ENCODE measurements around the gene EXOC7.

Gene EXOC7

GRCh38 chr17:76088868-76089576 is 14.6 kb downstream of the EXOC7 start:
- Histone ChIP-seq H3K27me3 (no peaks in the 10 kb centered on the region), H3K4me1 (ENCODE audit: control insufficient read depth in 1 of 2, insufficient read depth in 1 of 2, low read depth in 1 of 2, low read length in 1 of 2) (no peaks in the 10 kb centered on the region), H3K36me3 (peaks cover 99% of the 10 kb centered on the region), H3K4me3 (ENCODE audit: low read depth in 1 of 2, low read length in 1 of 2) (no peak overlapping the region), H3K27ac (no peak overlapping the region), H3K9me3 (no peaks in the 10 kb centered on the region)
- TF ChIP-seq, protein P1, sequence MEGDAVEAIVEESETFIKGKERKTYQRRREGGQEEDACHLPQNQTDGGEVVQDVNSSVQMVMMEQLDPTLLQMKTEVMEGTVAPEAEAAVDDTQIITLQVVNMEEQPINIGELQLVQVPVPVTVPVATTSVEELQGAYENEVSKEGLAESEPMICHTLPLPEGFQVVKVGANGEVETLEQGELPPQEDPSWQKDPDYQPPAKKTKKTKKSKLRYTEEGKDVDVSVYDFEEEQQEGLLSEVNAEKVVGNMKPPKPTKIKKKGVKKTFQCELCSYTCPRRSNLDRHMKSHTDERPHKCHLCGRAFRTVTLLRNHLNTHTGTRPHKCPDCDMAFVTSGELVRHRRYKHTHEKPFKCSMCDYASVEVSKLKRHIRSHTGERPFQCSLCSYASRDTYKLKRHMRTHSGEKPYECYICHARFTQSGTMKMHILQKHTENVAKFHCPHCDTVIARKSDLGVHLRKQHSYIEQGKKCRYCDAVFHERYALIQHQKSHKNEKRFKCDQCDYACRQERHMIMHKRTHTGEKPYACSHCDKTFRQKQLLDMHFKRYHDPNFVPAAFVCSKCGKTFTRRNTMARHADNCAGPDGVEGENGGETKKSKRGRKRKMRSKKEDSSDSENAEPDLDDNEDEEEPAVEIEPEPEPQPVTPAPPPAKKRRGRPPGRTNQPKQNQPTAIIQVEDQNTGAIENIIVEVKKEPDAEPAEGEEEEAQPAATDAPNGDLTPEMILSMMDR (IDR thresholded peaks at IDR 0.05) = no peak

DNA sequence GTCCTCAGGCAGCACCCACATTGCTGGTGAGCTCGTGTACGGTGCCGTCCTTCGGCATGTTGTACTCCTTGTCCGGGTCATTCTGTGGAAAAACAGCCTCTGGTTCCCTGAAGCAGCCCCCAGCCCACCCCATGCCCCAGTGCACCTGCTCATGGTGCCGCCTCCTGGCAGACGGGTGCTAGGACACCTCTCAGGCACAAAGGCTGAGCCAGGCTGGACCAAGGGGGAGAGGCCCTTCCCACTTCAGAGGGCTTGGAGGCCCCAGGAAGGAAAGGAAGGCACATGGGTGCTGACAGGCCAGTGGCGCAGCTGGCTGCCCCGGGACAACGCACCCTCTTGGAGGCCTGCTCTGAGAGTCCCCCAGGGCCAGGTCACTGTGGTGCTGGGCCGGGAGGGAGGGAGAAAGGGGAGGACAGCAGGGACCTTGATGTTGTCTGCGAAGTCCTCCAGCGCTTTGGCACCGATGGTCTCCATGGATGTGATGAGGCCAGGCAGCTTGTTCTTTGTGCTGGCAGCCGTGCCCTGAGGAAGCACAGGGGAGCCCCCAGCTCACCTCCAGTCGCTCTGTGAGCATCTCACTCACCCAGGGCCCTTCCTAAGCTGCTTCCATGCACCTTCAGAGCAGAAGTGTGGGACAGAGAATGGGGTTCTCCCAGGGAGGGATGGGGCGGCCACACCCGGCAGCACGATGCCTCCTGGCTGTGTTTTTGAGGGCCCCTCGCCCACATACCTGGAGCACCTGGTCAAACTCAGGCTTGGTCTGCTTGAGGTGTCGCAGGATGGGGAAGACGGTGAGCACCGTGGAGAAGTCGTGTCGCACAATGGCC is 15.3 kb downstream of the EXOC7 start:
- Histone ChIP-seq H3K4me3 (ENCODE audit: low read depth in 1 of 2, low read length in 1 of 2) (no peak overlapping the region), H3K4me1 (ENCODE audit: control insufficient read depth in 1 of 2, insufficient read depth in 1 of 2, low read depth in 1 of 2, low read length in 1 of 2) (no peaks in the 10 kb centered on the region), H3K36me3 (peaks cover 99% of the 10 kb centered on the region), H3K27ac (no peak overlapping the region), H3K9me3 (no peaks in the 10 kb centered on the region), H3K27me3 (no peaks in the 10 kb centered on the region)
- TF ChIP-seq, protein P1 (IDR thresholded peaks at IDR 0.05) = no peak

GRCh38 chr17:76087531-76087930 is 16.1 kb downstream of the EXOC7 start:
- Histone ChIP-seq H3K9me3 (no peaks in the 10 kb centered on the region), H3K27ac (no peak overlapping the region), H3K27me3 (no peaks in the 10 kb centered on the region), H3K36me3 (peaks cover 99% of the 10 kb centered on the region), H3K4me1 (ENCODE audit: control insufficient read depth in 1 of 2, insufficient read depth in 1 of 2, low read depth in 1 of 2, low read length in 1 of 2) (no peaks in the 10 kb centered on the region), H3K4me3 (ENCODE audit: low read depth in 1 of 2, low read length in 1 of 2) (no peak overlapping the region)
- TF ChIP-seq, protein P1 (IDR thresholded peaks at IDR 0.05) = no peak

- Histone ChIP-seq H3K36me3 (peaks cover 100% of the 10 kb centered on the region), H3K27me3 (no peaks in the 10 kb centered on the region), H3K4me1 (ENCODE audit: control insufficient read depth in 1 of 2, insufficient read depth in 1 of 2, low read depth in 1 of 2, low read length in 1 of 2) (no peaks in the 10 kb centered on the region), H3K9me3 (no peaks in the 10 kb centered on the region), H3K27ac (no peak overlapping the region), H3K4me3 (ENCODE audit: low read depth in 1 of 2, low read length in 1 of 2) (no peak overlapping the region)
- TF ChIP-seq, protein P1 (IDR thresholded peaks at IDR 0.05) = no peak
Observed at GRCh38 chr17:76086384-76086783, 17.2 kb downstream of the EXOC7 start.

DNA sequence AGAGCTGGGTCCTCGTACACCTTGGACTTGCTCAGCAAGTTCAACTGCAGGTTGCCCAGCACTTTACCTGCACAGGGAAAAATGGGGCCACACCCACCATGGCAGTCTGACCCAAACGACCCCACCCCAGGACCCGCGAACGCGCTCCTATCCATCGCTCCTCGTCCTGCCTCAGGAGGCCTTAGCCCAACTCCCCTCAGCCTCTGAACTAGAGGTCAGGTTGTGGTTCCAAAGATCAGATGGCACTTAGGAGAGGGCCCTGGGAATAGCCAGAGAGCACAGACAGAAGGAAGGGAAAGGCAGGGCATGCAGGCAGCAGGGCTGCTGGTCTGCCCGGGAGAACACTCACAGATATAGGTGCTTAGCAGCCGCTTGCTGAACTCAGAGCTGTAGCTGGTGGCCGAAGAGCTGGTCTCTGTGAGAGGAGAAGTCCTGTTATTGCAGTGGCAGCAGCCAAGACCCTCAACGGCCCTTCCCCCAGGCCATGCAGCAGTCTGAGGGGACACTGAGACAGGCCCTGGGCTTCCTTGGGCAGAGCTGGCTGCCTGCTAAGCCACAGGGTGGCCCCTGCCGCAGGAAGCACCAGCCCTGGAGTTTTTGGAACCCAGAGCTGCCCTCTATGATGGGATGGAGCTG is 17.7 kb downstream of the EXOC7 start:
- no peak overlapping the region for H3K4me3 ChIP-seq (ENCODE audit: low read depth in 1 of 2, low read length in 1 of 2)
- H3K27ac ChIP-seq = no peak overlapping the region
- no peaks in the 10 kb centered on the region for H3K4me1 ChIP-seq (ENCODE audit: control insufficient read depth in 1 of 2, insufficient read depth in 1 of 2, low read depth in 1 of 2, low read length in 1 of 2)
- H3K27me3 ChIP-seq = peaks cover under 1% of the 10 kb centered on the region
- TF ChIP-seq, protein P1 (IDR thresholded peaks at IDR 0.05) = no peak
- no peaks in the 10 kb centered on the region for H3K9me3 ChIP-seq
- peaks cover 97% of the 10 kb centered on the region for H3K36me3 ChIP-seq

All from neutrophil (primary cell).